ENCODE data around the gene LEKR1. TPM values are rescaled to one million over a fixed set of nuclear protein-coding genes. Genes with fewer than 3 reads are reported as not detected.

LEKR1 gene
- total and polyA plus RNA-seq, 9 of the 15 experiments (the other 6 are each of a cell fraction or from before 2014, with no cell fraction given): 0.76 to 1.8 (median 1.2) TPM

GRCh38 chr3:156812521-156813335, 13.4 kb upstream of the LEKR1 start (continued):
- TF ChIP-seq MXI1 (IDR thresholded peaks at IDR 0.05; ENCODE audit: low read depth, low read length): 0 out of 2 replicates have a peak, but pooled peaks have one; percentile 19
- TF ChIP-seq SAP30 (IDR thresholded peaks at IDR 0.05; ENCODE audit: borderline replicate concordance, insufficient read depth, low read depth, low read length, poor library complexity, severe bottlenecking): no peak
- TF ChIP-seq SRSF1 (IDR thresholded peaks at IDR 0.05; ENCODE audit: low read depth, low read length): no peak
- peak; percentile 37 for TF ChIP-seq TAF9B (IDR thresholded peaks at IDR 0.05; ENCODE audit: partially characterized antibody)
- TF ChIP-seq SMARCC2 (IDR thresholded peaks at IDR 0.05; ENCODE audit: low read depth): 0 out of 2 replicates have a peak, but pooled peaks have one; percentile 64
- TF ChIP-seq SMAD1 (IDR thresholded peaks at IDR 0.05; ENCODE audit: low read depth, low read length, partially characterized antibody): peak; percentile 42
- no peak for TF ChIP-seq GABPB1 (CRISPR knock-in tag; IDR thresholded peaks at IDR 0.05)
- TF ChIP-seq POLR2G (IDR thresholded peaks at IDR 0.05; ENCODE audit: low read depth, low read length): no peak
- TF ChIP-seq ID3 (CRISPR knock-in tag; IDR thresholded peaks at IDR 0.05): no peak
- TF ChIP-seq ID3 (tag; IDR thresholded peaks at IDR 0.05): no peak
- TF ChIP-seq BRF1 (IDR thresholded peaks at IDR 0.05; ENCODE audit: borderline replicate concordance, extremely low read depth, insufficient read length): no peak
- peak; percentile 53 for TF ChIP-seq HDAC2 (IDR thresholded peaks at IDR 0.05)
- TF ChIP-seq ARID1B (IDR thresholded peaks at IDR 0.05): peak; percentile 78
- TF ChIP-seq SRSF9 (IDR thresholded peaks at IDR 0.05; ENCODE audit: borderline replicate concordance, low read depth, low read length): no peak
- peak; percentile 85 for TF ChIP-seq SMARCA4 (IDR thresholded peaks at IDR 0.05)
- TF ChIP-seq ZNF592 (IDR thresholded peaks at IDR 0.05): peak; percentile 66
- peak in 1 of 2 experiments; percentile 44; a peak in 1 of 3 replicates for TF ChIP-seq CBX3 (IDR thresholded peaks at IDR 0.05; ENCODE audit: borderline replicate concordance in 1 of 2, low read length in 2 of 2)
- TF ChIP-seq ZNF347 (CRISPR knock-in tag; IDR thresholded peaks at IDR 0.05; ENCODE audit: low read depth): no peak
- no peak for TF ChIP-seq ZKSCAN3 (CRISPR knock-in tag; IDR thresholded peaks at IDR 0.05)
- TF ChIP-seq NFIX (CRISPR knock-in tag; IDR thresholded peaks at IDR 0.05; ENCODE audit: low read depth): no peak
- peak; percentile 75 for TF ChIP-seq MAFF (IDR thresholded peaks at IDR 0.05; ENCODE audit: low read length)
- no peak for TF ChIP-seq NFIC (IDR thresholded peaks at IDR 0.05)
- no peak for TF ChIP-seq SIRT6 (IDR thresholded peaks at IDR 0.05; ENCODE audit: low read depth, low read length)

Data from K562 (cell line).